ENCODE data around the gene NAV2. TPM values are rescaled to one million over a fixed set of nuclear protein-coding genes. Genes with fewer than 3 reads are reported as not detected.
A peak's percentile ranks its signal among the peaks of the same experiment; 100 is the strongest.

Gene NAV2
- polyA plus RNA-seq, 1 donor, result 8.1 TPM

DNA sequence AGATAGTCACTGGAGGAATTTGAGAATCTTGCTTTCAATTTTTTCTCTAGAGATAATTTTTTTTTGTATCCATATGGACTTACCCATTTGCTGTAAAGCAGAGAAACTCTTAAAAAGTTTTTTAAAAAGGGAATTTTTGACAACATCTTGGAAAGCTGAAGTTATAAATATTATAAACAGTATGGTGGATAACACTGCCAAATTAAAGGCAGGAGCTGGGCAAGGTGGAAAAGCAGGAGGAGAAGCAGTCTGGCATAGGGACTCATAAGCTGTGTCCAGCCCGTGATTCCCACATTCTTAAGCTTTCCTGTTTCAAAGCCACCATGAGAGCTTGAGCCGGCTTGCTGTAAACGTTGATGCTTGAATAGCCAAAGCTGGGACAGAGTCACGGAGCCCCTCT, 149.5 kb downstream of the NAV2 start:
- H3K27ac ChIP-seq (ENCODE audit: low read length), result no peak overlapping the region
- H3K27me3 ChIP-seq (ENCODE audit: control insufficient read depth, insufficient read depth, low read length), result no peaks in the 10 kb centered on the region
- H3K36me3 ChIP-seq (ENCODE audit: control insufficient read depth, insufficient read depth, low read length), result no peaks in the 10 kb centered on the region
- H3K9me3 ChIP-seq (ENCODE audit: control insufficient read depth, low read depth, low read length), result no peaks in the 10 kb centered on the region
- WGBS (ENCODE audit: insufficient coverage, low lambda C conversion rate), result no CpG with 5 or more reads among the region's 4 CpGs
- no peak for DNase-seq
- H3K4me1 ChIP-seq (ENCODE audit: control insufficient read depth, insufficient read depth, low read length), result peaks cover 15% of the 10 kb centered on the region
- H3K4me3 ChIP-seq (ENCODE audit: low read length), result no peak overlapping the region

DNA sequence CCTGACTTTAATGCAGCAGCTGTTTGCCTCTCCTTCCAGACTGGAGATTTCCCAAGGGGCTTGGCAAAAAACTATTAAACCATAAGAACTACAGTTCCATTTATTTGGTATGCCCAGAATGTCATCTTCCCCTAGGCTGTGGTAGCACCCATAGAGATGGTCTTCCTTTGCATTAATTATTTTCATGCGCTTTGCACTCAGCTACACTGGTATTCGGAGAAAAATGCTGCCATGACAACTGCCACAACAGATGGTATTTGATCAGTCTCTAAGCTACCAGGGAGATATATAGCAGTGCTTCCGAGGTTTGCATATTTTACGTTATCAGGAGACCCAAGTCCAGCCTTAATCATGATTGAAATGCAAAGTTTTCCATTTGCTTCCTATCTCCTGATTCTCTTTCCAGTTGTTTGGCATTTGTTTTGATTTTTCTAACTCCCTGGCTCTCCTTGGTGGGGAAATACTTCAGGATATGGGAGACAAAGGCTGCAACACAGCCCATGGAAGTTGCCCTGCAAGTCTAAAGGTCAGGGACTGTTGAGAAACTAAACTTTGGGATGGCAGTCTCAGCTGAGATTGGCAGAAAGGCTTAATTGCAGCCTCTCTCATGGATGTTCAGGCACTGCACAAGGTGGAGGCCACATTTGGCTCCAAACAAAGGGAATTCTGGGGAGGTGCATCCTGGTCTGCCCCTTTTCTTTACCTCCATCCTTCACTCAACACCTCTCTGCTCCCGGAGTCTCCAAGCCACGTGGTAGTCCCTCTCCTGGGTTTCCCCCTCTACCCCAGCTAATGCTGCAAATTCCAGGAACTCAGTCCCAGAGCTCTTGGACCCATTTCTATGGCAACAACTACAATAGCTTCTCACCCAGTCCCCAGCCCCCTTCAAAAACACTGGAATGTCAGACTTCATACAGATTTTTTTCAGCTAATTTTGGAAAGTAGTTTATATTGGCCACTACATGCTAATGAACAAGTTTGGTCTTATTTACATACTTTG, 151.8 kb downstream of the NAV2 start:
- Histone ChIP-seq H3K4me3 (ENCODE audit: low read length) (no peak overlapping the region), H3K9me3 (ENCODE audit: control insufficient read depth, low read depth, low read length) (no peaks in the 10 kb centered on the region), H3K27me3 (ENCODE audit: control insufficient read depth, insufficient read depth, low read length) (no peaks in the 10 kb centered on the region), H3K4me1 (ENCODE audit: control insufficient read depth, insufficient read depth, low read length) (peaks cover 15% of the 10 kb centered on the region), H3K36me3 (ENCODE audit: control insufficient read depth, insufficient read depth, low read length) (no peaks in the 10 kb centered on the region), H3K27ac (ENCODE audit: low read length) (peak overlapping the region; percentile 43)
- no CpG with 5 or more reads among the region's 6 CpGs for WGBS (ENCODE audit: insufficient coverage, low lambda C conversion rate)
- DNase-seq, result peak; percentile 76 to 89

DNA sequence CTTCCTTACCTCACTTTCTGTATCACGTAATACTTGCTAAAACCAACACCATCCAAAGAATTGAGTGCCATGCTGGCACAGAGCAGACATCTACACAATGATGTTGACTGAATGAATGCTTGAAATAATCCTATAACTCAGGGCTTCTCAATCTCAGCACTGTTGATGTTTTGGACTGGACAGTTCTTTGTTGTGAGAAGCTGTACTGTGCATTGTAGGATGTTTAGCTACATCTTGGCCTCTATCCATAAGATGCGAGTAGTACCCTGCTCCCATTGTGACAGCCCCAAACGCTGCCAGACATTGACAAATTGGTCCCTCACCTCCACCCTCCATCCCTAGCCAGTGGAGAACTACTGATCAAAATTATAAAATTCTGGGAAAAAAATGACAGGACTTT, 153.4 kb downstream of the NAV2 start:
- 100% methylated on average over 1 of the region's 3 CpGs for WGBS (ENCODE audit: insufficient coverage, low lambda C conversion rate)
- no peak overlapping the region for H3K4me3 ChIP-seq (ENCODE audit: low read length)
- peaks cover 15% of the 10 kb centered on the region for H3K4me1 ChIP-seq (ENCODE audit: control insufficient read depth, insufficient read depth, low read length)
- no peak overlapping the region for H3K27ac ChIP-seq (ENCODE audit: low read length)
- H3K9me3 ChIP-seq (ENCODE audit: control insufficient read depth, low read depth, low read length), result no peaks in the 10 kb centered on the region
- H3K36me3 ChIP-seq (ENCODE audit: control insufficient read depth, insufficient read depth, low read length), result no peaks in the 10 kb centered on the region
- no peaks in the 10 kb centered on the region for H3K27me3 ChIP-seq (ENCODE audit: control insufficient read depth, insufficient read depth, low read length)
- DNase-seq, result no peak

DNA sequence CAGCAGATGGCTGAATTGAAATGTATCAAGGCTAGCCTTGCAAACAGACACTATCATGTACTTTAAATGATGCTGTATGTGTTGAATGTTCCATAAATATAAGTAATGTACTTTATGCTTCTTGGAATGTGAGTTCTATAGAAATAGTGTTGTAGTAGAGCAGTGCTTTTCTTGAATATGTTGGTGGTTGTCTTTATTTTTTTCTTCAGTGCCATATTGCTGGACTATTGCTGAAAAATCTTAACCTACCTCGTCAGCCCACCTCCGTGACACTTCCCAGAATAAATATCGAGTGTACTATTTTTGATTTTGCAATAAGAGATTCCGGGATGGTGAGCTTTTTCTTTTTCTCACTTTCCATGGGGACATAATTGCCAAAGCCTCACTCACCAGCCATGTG, 153.9 kb downstream of the NAV2 start:
- no peaks in the 10 kb centered on the region for H3K9me3 ChIP-seq (ENCODE audit: control insufficient read depth, low read depth, low read length)
- H3K36me3 ChIP-seq (ENCODE audit: control insufficient read depth, insufficient read depth, low read length), result no peaks in the 10 kb centered on the region
- H3K27ac ChIP-seq (ENCODE audit: low read length), result no peak overlapping the region
- 100% methylated on average over 1 of the region's 4 CpGs for WGBS (ENCODE audit: insufficient coverage, low lambda C conversion rate)
- H3K27me3 ChIP-seq (ENCODE audit: control insufficient read depth, insufficient read depth, low read length), result no peaks in the 10 kb centered on the region
- no peak for DNase-seq
- no peak overlapping the region for H3K4me3 ChIP-seq (ENCODE audit: low read length)
- peaks cover 15% of the 10 kb centered on the region for H3K4me1 ChIP-seq (ENCODE audit: control insufficient read depth, insufficient read depth, low read length)

DNA sequence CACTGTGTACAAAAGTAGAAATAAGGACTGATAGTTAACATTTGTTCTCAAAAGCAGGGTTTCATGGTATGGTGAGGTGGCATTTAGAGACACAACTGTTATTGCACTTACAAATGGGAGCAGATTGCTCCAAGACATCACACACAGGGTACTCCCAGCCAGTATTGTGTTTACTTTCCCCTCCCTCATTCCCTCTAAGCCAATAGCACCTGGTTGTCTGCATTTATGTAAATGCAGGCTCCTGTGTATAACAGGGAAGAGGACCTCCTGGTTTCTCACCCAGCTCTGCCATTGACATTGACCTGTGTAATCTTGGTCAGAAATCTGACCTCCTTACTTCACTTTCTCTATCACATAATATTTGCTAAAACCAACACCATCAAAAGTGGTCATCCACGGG, 154.4 kb downstream of the NAV2 start:
- Histone ChIP-seq H3K27ac (ENCODE audit: low read length) (no peak overlapping the region), H3K36me3 (ENCODE audit: control insufficient read depth, insufficient read depth, low read length) (no peaks in the 10 kb centered on the region), H3K4me1 (ENCODE audit: control insufficient read depth, insufficient read depth, low read length) (peaks cover 15% of the 10 kb centered on the region), H3K4me3 (ENCODE audit: low read length) (no peak overlapping the region), H3K27me3 (ENCODE audit: control insufficient read depth, insufficient read depth, low read length) (no peaks in the 10 kb centered on the region), H3K9me3 (ENCODE audit: control insufficient read depth, low read depth, low read length) (no peaks in the 10 kb centered on the region)
- WGBS (ENCODE audit: insufficient coverage, low lambda C conversion rate), result no CpG with 5 or more reads among the region's 1 CpG
- DNase-seq, result no peak

DNA sequence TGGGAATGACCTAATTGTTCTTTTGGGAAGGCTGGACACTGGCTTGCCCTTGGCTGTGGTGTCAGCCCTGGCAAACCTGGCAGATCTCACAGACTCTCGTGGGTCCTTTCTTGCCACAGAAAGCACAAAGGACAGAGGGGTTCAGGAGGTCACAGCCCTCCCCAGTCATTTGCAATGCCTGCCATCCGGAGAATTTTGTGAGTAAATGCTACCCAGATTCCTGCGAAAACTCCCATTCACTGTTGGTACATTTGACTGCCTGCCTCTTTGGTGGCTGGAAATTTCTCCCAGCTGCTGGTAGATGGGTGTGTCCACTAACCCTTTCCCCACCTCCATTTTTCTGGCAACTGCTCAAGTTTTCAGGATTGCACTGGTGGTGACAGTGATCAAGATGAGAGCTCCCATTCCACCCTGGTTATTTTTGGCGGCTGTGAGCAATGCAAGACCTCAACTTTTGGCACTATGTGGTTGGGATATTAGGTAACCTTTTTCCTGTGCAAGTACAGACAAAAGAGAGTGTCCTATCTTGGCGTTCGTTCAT, 155.7 kb downstream of the NAV2 start:
- Histone ChIP-seq H3K27ac (ENCODE audit: low read length) (no peak overlapping the region), H3K36me3 (ENCODE audit: control insufficient read depth, insufficient read depth, low read length) (no peaks in the 10 kb centered on the region), H3K27me3 (ENCODE audit: control insufficient read depth, insufficient read depth, low read length) (no peaks in the 10 kb centered on the region), H3K4me3 (ENCODE audit: low read length) (no peak overlapping the region), H3K9me3 (ENCODE audit: control insufficient read depth, low read depth, low read length) (no peaks in the 10 kb centered on the region), H3K4me1 (ENCODE audit: control insufficient read depth, insufficient read depth, low read length) (peaks cover 15% of the 10 kb centered on the region)
- no CpG with 5 or more reads among the region's 6 CpGs for WGBS (ENCODE audit: insufficient coverage, low lambda C conversion rate)
- DNase-seq, result no peak

DNA sequence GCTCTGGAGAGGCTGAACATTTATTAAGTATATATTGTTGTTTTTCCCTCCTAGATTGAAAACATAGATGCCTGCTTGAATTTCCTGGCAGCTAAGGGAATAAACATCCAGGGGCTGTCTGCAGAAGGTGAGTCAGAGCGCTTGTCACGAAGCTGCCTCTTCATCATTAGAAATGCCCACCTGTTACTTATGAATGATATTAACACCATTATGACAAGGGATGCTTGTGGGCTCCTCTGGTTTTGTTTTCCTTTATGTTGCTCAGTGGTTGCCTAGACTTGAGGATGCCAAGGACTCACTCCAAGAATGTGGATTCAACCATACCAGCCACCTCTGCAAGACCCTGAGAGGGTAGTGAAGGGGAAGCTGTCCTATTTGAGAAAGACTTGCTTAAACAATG, 156.2 kb downstream of the NAV2 start:
- Histone ChIP-seq H3K36me3 (ENCODE audit: control insufficient read depth, insufficient read depth, low read length) (no peaks in the 10 kb centered on the region), H3K27me3 (ENCODE audit: control insufficient read depth, insufficient read depth, low read length) (no peaks in the 10 kb centered on the region), H3K27ac (ENCODE audit: low read length) (no peak overlapping the region), H3K4me3 (ENCODE audit: low read length) (no peak overlapping the region), H3K9me3 (ENCODE audit: control insufficient read depth, low read depth, low read length) (no peaks in the 10 kb centered on the region), H3K4me1 (ENCODE audit: control insufficient read depth, insufficient read depth, low read length) (peaks cover 10% of the 10 kb centered on the region)
- DNase-seq, result no peak
- WGBS (ENCODE audit: insufficient coverage, low lambda C conversion rate), result no CpG with 5 or more reads among the region's 2 CpGs

DNA sequence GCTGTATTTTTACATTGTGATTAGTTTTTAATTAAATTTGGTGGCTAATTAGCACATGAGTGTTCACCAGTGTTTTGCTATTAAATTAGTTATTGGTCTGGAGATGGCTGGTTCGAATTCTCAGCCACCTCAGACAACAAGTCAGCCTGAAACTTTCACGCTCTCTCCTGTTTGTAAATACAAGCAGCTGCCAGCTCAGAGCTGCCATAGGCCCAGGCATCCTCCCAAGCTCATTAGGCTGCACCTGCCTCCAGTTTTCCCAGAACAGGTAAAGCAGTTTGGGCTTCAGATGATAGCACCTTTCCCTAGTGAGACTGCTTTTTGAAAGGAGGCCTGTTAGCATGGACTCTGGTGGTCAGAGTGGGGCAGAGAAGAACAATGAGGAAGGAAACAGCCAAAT, 156.8 kb downstream of the NAV2 start:
- Histone ChIP-seq H3K9me3 (ENCODE audit: control insufficient read depth, low read depth, low read length) (no peaks in the 10 kb centered on the region), H3K27me3 (ENCODE audit: control insufficient read depth, insufficient read depth, low read length) (no peaks in the 10 kb centered on the region), H3K4me3 (ENCODE audit: low read length) (no peak overlapping the region), H3K36me3 (ENCODE audit: control insufficient read depth, insufficient read depth, low read length) (no peaks in the 10 kb centered on the region), H3K4me1 (ENCODE audit: control insufficient read depth, insufficient read depth, low read length) (peaks cover 6% of the 10 kb centered on the region), H3K27ac (ENCODE audit: low read length) (no peak overlapping the region)
- no CpG with 5 or more reads among the region's 2 CpGs for WGBS (ENCODE audit: insufficient coverage, low lambda C conversion rate)
- no peak for DNase-seq

DNA sequence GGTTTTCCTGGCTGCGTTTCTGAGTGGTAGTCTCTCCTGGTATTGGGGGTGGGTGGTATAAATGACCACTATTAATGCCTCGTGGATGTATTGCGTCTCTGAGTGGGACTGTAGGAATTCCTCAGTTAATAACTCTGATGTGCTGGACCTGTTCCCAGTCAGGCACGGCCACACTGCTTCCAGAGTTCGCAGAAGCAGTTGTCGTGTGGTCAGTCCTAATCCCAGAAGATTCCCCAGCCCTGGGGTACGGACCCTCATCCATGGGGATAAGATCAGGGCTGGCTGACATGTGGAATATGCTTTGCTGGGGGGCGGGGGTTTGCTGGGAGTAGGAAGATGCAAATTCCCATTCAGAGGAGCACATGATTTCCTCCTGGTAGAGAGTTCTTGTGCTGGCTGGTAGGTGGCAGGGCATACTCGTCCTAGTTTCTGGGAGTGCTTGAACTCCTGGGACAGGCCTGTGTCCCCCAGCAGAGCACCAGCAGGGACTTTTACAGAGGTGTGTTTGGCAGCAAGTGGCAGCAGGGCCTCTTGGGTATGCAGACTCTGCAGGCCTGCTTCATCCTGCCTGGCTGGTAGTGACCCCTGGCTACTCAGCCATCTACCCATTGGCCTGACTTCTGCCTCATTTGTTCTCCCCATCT, 157.4 kb downstream of the NAV2 start:
- H3K9me3 ChIP-seq (ENCODE audit: control insufficient read depth, low read depth, low read length), result no peaks in the 10 kb centered on the region
- H3K27ac ChIP-seq (ENCODE audit: low read length), result no peak overlapping the region
- DNase-seq, result no peak
- no peaks in the 10 kb centered on the region for H3K36me3 ChIP-seq (ENCODE audit: control insufficient read depth, insufficient read depth, low read length)
- H3K4me1 ChIP-seq (ENCODE audit: control insufficient read depth, insufficient read depth, low read length), result peaks cover under 1% of the 10 kb centered on the region
- H3K4me3 ChIP-seq (ENCODE audit: low read length), result no peak overlapping the region
- WGBS (ENCODE audit: insufficient coverage, low lambda C conversion rate), result no CpG with 5 or more reads among the region's 9 CpGs
- no peaks in the 10 kb centered on the region for H3K27me3 ChIP-seq (ENCODE audit: control insufficient read depth, insufficient read depth, low read length)

DNA sequence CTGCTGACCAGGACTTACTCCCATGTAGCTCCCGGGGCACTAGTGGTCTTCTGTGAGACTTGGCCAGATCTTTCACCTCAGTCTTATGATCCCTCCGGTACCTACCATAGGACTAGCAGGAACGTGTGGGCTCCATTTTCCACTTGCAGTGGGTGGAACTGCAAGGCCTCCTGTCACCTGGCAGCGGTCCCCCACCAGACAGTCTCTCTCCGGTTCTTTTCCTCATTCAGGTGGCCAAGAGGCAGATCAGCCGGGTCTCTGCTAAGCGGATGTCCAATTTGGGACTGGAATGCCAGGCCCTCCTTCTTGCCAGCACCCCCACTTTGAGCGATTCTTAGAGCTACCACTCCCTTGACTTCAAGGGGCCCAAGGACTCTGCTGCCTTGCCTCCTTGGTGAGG, 158.9 kb downstream of the NAV2 start:
- no peak for DNase-seq
- H3K4me3 ChIP-seq (ENCODE audit: low read length), result no peak overlapping the region
- H3K27me3 ChIP-seq (ENCODE audit: control insufficient read depth, insufficient read depth, low read length), result no peaks in the 10 kb centered on the region
- no peaks in the 10 kb centered on the region for H3K36me3 ChIP-seq (ENCODE audit: control insufficient read depth, insufficient read depth, low read length)
- no peaks in the 10 kb centered on the region for H3K9me3 ChIP-seq (ENCODE audit: control insufficient read depth, low read depth, low read length)
- no peak overlapping the region for H3K27ac ChIP-seq (ENCODE audit: low read length)
- no peaks in the 10 kb centered on the region for H3K4me1 ChIP-seq (ENCODE audit: control insufficient read depth, insufficient read depth, low read length)
- no CpG with 5 or more reads among the region's 8 CpGs for WGBS (ENCODE audit: insufficient coverage, low lambda C conversion rate)
